SU-DHL-6 (cell line): ENCODE measurements around the gene XYLT1.

ENCODE experiments used
- EZH2phosphoT487 ChIP-seq: fragments of 200-600 bp; sonication (generic), shearing (Covaris generic); conservative IDR thresholded peaks from 2 replicates; pipeline ENCODE4 v1.6.1; 2018; ENCODE audit warnings: mild to moderate bottlenecking, antibody characterized with exemption, low read length, moderate library complexity, mixed read lengths
- TF ChIP-seq, protein P1 (sequence below): fragments of 200-600 bp; sonication (generic); IDR thresholded peaks from one replicate; pipeline ENCODE4 v1.5.1; 2017; ENCODE audit warnings: antibody characterized with exemption, mild to moderate bottlenecking, low read length, moderate library complexity; ENCODE audit not compliant: insufficient read depth, poor library complexity, severe bottlenecking

DNA sequence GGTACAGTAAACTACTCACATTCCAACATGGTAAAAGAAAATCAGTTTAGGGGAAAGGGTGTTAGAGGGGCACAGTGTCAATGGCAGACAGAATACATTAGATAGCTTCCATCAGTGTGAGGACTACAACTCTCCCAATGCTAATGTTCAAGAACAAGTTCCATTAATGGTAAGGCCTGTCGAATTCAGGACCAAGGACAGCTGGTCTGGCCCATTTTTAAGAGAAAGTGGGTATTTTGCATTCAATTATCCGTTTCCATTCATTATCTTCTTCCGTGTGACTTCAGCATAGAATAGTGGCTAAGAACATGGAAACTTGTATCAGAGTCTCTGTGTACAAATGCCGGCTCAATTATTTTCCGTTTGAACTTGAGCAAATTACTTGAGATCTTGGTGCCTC lies 98.4 kb downstream of the XYLT1 start:
- TF ChIP-seq, protein P1, sequence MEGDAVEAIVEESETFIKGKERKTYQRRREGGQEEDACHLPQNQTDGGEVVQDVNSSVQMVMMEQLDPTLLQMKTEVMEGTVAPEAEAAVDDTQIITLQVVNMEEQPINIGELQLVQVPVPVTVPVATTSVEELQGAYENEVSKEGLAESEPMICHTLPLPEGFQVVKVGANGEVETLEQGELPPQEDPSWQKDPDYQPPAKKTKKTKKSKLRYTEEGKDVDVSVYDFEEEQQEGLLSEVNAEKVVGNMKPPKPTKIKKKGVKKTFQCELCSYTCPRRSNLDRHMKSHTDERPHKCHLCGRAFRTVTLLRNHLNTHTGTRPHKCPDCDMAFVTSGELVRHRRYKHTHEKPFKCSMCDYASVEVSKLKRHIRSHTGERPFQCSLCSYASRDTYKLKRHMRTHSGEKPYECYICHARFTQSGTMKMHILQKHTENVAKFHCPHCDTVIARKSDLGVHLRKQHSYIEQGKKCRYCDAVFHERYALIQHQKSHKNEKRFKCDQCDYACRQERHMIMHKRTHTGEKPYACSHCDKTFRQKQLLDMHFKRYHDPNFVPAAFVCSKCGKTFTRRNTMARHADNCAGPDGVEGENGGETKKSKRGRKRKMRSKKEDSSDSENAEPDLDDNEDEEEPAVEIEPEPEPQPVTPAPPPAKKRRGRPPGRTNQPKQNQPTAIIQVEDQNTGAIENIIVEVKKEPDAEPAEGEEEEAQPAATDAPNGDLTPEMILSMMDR, result no peak
- no peak for TF ChIP-seq EZH2phosphoT487
